ENCODE results near the gene GAS2. TPM values are rescaled to one million over a fixed set of nuclear protein-coding genes. Genes with fewer than 3 reads are reported as not detected.
A peak's percentile ranks its signal among the peaks of the same experiment; 100 is the strongest.

Gene GAS2
- total RNA-seq, 2 experiments from 2014 or later = 1.3 to 2.0 TPM

GRCh38 chr11:22684082-22684481 lies 17.7 kb downstream of the GAS2 start:
- no peak for ATAC-seq
- Mint-ChIP-seq H3K4me3 (no peak overlapping the region), H3K27me3 (no peaks in the 10 kb centered on the region), H3K36me3 (no peaks in the 10 kb centered on the region), H3K9me3 (ENCODE audit: low read depth) (no peaks in the 10 kb centered on the region), H3K4me1 (no peaks in the 10 kb centered on the region), H3K27ac (no peak overlapping the region)
- no peak for DNase-seq
- CTCF ChIA-PET = no interaction called here

GRCh38 chr11:22685111-22685510 lies 18.7 kb downstream of the GAS2 start:
- Mint-ChIP-seq H3K4me1 (no peaks in the 10 kb centered on the region), H3K27ac (no peak overlapping the region), H3K27me3 (no peaks in the 10 kb centered on the region), H3K4me3 (no peak overlapping the region), H3K9me3 (ENCODE audit: low read depth) (no peaks in the 10 kb centered on the region), H3K36me3 (no peaks in the 10 kb centered on the region)
- DNase-seq = no peak
- ATAC-seq = no peak
- CTCF ChIA-PET = no interaction called here

DNA sequence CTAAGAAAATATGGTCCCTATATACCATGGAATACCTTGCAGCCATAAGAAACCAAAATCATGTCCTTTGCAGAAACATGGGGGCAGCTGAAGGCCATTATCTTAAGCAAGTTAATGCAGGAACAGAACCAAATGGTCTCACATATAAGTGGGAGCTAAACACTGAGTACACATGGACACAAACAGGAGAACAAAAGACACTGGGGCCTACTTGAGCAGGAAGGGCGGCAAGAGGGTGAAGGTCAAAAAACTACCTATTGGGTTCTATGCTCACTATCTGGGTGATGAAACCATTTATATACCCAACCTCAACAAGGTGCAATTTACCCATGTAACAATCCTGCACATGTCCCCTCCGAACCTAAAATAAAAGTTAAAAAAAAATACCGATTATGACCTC lies 22.5 kb downstream of the GAS2 start:
- no peak for ATAC-seq
- CTCF ChIA-PET = no interaction called here
- H3K27ac Mint-ChIP-seq = no peak overlapping the region

DNA sequence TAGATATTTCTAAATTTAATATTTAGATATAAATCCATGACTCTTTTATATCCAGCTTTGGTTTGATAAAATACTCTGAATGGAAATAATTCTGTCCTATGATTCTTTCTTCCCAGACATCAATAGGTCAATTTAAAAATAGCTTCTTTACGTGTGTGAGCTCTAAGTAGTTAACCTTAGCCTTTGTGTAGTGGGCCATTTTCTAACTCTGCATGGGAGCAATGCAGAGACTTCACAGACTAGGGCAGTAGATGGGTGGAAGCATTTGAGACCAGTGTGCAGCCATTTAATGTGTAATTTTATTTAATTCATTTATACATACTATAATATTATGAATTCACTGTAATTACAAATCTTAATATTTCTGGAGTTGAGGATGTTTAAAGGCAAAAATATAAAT lies 23.8 kb downstream of the GAS2 start:
- ATAC-seq = no peak
- H3K36me3 Mint-ChIP-seq = no peaks in the 10 kb centered on the region
- peaks cover 13% of the 10 kb centered on the region for H3K27me3 Mint-ChIP-seq
- no peak overlapping the region for H3K27ac Mint-ChIP-seq
- no peaks in the 10 kb centered on the region for H3K9me3 Mint-ChIP-seq (ENCODE audit: low read depth)
- no peak for DNase-seq
- no peak overlapping the region for H3K4me3 Mint-ChIP-seq
- CTCF ChIA-PET = no interaction called here
- peaks cover 3% of the 10 kb centered on the region for H3K4me1 Mint-ChIP-seq

More for the DNA sequence above, 22.5 kb downstream of the GAS2 start:
- DNase-seq = no peak
- H3K4me3 Mint-ChIP-seq = no peak overlapping the region
- no peaks in the 10 kb centered on the region for H3K9me3 Mint-ChIP-seq (ENCODE audit: low read depth)
- peaks cover 3% of the 10 kb centered on the region for H3K4me1 Mint-ChIP-seq
- H3K27me3 Mint-ChIP-seq = peaks cover 13% of the 10 kb centered on the region
- H3K36me3 Mint-ChIP-seq = no peaks in the 10 kb centered on the region

- Mint-ChIP-seq H3K4me3 (no peak overlapping the region), H3K9me3 (ENCODE audit: low read depth) (no peaks in the 10 kb centered on the region), H3K27ac (no peak overlapping the region), H3K4me1 (peaks cover 3% of the 10 kb centered on the region), H3K36me3 (no peaks in the 10 kb centered on the region), H3K27me3 (peaks cover 13% of the 10 kb centered on the region)
- CTCF ChIA-PET = no interaction called here
- no peak for DNase-seq
- ATAC-seq = no peak
These were observed 24.5 kb downstream of the GAS2 start for GRCh38 chr11:22690871-22691270.

GRCh38 chr11:22699388-22699787 lies 33.0 kb downstream of the GAS2 start:
- no peak overlapping the region for H3K4me3 Mint-ChIP-seq
- H3K36me3 Mint-ChIP-seq = no peaks in the 10 kb centered on the region
- DNase-seq (no peak), ATAC-seq (no peak)
- CTCF ChIA-PET = no interaction called here
- H3K27ac Mint-ChIP-seq = no peak overlapping the region
- H3K9me3 Mint-ChIP-seq (ENCODE audit: low read depth) = no peaks in the 10 kb centered on the region
- H3K27me3 Mint-ChIP-seq = no peaks in the 10 kb centered on the region
- no peaks in the 10 kb centered on the region for H3K4me1 Mint-ChIP-seq

DNA sequence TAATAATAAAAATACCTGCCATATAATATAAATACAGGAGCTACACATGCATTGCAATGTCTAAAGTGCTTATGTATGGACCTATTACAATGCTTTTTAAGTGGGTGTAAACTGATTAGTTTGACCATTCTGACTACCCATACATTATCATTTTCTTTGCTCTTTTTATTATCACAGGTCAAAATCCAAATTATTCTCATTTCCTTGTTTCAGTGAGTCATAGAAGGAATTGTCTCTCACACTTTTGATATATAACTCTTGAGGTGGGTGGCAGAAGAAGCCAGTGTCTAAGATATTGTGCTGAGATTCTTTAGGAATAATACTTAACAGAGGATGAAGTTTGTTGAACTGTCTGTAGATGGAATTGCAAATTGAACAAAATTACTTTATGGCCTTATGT lies 35.6 kb downstream of the GAS2 start:
- Mint-ChIP-seq H3K36me3 (no peaks in the 10 kb centered on the region), H3K27ac (no peak overlapping the region), H3K4me1 (no peaks in the 10 kb centered on the region), H3K9me3 (ENCODE audit: low read depth) (no peaks in the 10 kb centered on the region), H3K4me3 (no peak overlapping the region), H3K27me3 (no peaks in the 10 kb centered on the region)
- no peak for ATAC-seq
- CTCF ChIA-PET = no interaction called here
- DNase-seq = no peak

DNA sequence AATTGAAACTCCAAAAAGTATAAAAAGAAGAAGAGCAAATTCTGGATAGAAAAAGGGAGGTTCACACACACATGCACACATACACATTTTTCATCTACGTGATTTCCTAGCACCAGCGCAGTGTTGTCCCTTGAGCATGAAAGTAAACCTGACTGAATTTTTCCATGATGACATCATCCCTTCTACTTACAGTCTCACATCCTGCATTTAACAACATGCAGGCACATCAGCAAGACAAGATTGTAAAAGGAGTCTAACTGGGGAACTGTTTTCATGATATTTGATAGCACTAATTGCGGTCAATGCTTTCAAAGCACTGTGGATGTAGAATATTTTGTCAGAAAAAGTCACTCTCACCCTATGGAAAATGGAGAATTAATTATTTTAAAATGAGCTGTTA lies 36.6 kb downstream of the GAS2 start:
- H3K36me3 Mint-ChIP-seq = no peaks in the 10 kb centered on the region
- no peaks in the 10 kb centered on the region for H3K27me3 Mint-ChIP-seq
- DNase-seq (no peak), ATAC-seq (peak; percentile 45)
- no peaks in the 10 kb centered on the region for H3K4me1 Mint-ChIP-seq
- CTCF ChIA-PET = no interaction called here
- H3K4me3 Mint-ChIP-seq = no peak overlapping the region
- no peak overlapping the region for H3K27ac Mint-ChIP-seq
- no peaks in the 10 kb centered on the region for H3K9me3 Mint-ChIP-seq (ENCODE audit: low read depth)

DNA sequence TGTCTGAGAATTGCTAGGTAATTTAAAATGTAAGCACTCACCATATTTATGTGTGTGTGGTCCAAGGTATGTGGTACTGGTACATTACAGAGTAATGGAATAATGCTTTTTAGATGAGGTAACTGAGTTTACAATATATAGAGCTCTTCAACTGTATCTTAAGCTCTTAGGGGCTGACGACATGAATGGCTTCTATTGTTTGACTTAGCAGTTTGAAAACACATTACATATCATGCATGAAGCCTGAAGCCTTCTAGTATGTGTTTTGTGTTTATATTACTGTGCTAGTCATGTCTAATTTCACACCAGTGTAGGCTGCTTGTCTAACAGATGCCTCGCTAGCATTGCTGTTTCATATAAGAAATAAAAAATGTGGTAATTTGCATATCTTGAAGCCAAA lies 37.2 kb downstream of the GAS2 start:
- Mint-ChIP-seq H3K27ac (no peak overlapping the region), H3K4me3 (no peak overlapping the region), H3K36me3 (no peaks in the 10 kb centered on the region), H3K27me3 (no peaks in the 10 kb centered on the region), H3K4me1 (no peaks in the 10 kb centered on the region), H3K9me3 (ENCODE audit: low read depth) (no peaks in the 10 kb centered on the region)
- ATAC-seq = no peak
- DNase-seq = no peak
- CTCF ChIA-PET = no interaction called here

GRCh38 chr11:22707119-22707899 lies 40.9 kb downstream of the GAS2 start:
- ATAC-seq = no peak
- CTCF ChIA-PET = no interaction called here
- no peaks in the 10 kb centered on the region for H3K36me3 Mint-ChIP-seq

DNA sequence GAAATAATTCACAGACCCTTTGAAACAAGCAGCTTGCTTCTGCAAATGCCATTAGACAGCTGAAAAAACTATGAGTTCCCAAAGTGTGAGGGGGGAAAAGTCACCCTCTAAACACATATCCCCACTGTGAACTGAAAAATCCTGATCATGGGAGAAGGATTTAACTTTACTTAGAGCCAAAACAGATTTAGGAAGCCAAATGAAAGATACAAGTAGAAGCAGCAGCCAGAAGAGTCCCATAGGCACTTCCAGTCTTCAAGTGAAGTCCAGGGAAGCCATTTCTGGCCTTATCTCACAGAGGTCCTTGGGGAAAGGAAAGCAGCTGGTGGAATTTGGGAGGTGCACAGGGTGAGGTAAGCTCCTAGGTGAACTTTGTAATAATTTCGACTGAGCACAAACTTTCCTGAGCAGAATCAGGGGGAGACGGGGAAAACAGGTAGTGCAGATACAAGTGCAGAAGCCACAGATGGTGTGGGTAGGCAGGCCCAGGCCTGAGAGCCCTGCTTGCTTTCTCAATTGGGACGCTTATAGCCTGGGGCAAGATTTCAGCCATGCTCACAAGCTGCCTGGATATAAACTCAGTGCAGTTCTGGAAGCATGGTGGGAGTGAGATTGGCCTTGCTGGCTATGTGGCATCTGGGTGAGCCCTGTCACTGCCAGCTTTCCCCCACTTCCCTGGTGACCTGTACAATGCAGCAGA lies 44.8 kb downstream of the GAS2 start:
- DNase-seq (no peak), ATAC-seq (no peak)
- CTCF ChIA-PET = no interaction called here
- Mint-ChIP-seq H3K4me1 (no peaks in the 10 kb centered on the region), H3K27ac (no peak overlapping the region), H3K36me3 (no peaks in the 10 kb centered on the region), H3K27me3 (no peaks in the 10 kb centered on the region), H3K9me3 (ENCODE audit: low read depth) (no peaks in the 10 kb centered on the region), H3K4me3 (no peak overlapping the region)

More at GRCh38 chr11:22707119-22707899, 40.9 kb downstream of the GAS2 start:
- Mint-ChIP-seq H3K27ac (no peak overlapping the region), H3K4me3 (no peak overlapping the region), H3K4me1 (no peaks in the 10 kb centered on the region), H3K27me3 (no peaks in the 10 kb centered on the region), H3K9me3 (ENCODE audit: low read depth) (no peaks in the 10 kb centered on the region)
- no peak for DNase-seq

GRCh38 chr11:22711880-22712279 lies 45.5 kb downstream of the GAS2 start:
- DNase-seq (no peak), ATAC-seq (no peak)
- Mint-ChIP-seq H3K36me3 (no peaks in the 10 kb centered on the region), H3K4me3 (no peak overlapping the region), H3K27me3 (no peaks in the 10 kb centered on the region), H3K9me3 (ENCODE audit: low read depth) (no peaks in the 10 kb centered on the region), H3K4me1 (no peaks in the 10 kb centered on the region), H3K27ac (no peak overlapping the region)
- CTCF ChIA-PET = no interaction called here

- CTCF ChIA-PET = no interaction called here
- no peak for DNase-seq
- no peak for ATAC-seq
- Mint-ChIP-seq H3K27me3 (no peaks in the 10 kb centered on the region), H3K4me3 (no peak overlapping the region), H3K4me1 (no peaks in the 10 kb centered on the region), H3K9me3 (ENCODE audit: low read depth) (no peaks in the 10 kb centered on the region), H3K27ac (no peak overlapping the region), H3K36me3 (no peaks in the 10 kb centered on the region)
These were observed 46.9 kb downstream of the GAS2 start for GRCh38 chr11:22713336-22713735.

DNA sequence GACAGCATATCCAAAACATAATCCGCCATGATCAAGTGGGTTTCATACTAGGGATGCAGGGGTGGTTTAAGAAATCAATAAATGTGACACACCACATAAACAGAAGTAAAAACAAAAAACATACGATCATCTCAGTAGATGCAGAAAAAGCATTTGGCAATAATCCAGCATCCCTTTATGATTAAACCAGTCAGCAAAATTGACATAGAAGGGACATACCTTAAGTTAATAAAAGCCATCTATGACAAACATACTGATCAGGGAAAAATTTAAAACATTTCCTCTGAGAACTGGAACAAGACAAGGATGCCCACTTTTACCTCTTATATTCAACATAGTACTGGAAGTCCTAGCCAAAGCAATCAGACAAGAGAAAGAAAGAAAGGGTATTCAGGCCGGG lies 49.6 kb downstream of the GAS2 start:
- CTCF ChIA-PET = no interaction called here
- H3K9me3 Mint-ChIP-seq (ENCODE audit: low read depth) = no peaks in the 10 kb centered on the region
- H3K27ac Mint-ChIP-seq = no peak overlapping the region
- H3K36me3 Mint-ChIP-seq = no peaks in the 10 kb centered on the region
- no peaks in the 10 kb centered on the region for H3K4me1 Mint-ChIP-seq
- no peaks in the 10 kb centered on the region for H3K27me3 Mint-ChIP-seq
- H3K4me3 Mint-ChIP-seq = no peak overlapping the region
- DNase-seq (no peak), ATAC-seq (no peak)
